Glutamatergic neuron (in vitro differentiated cells): Measurements from ENCODE around the gene GOLGA8R. TPM values are rescaled to one million over a fixed set of nuclear protein-coding genes. Genes with fewer than 3 reads are reported as not detected.
"Not testable (repeated sequence)": the region's sequence is repeated elsewhere in the genome, so short reads cannot be mapped to it uniquely, and the experiment has no call there.

Experiments
- DNase-seq: peaks from one replicate; pipeline ENCODE4 v3.0.0; 2022
- H3K27ac Mint-ChIP-seq: one replicate; pipeline ENCODE4 v1.8.0; 2020; ENCODE audit warnings: mild to moderate bottlenecking, mixed read lengths, inconsistent platforms; ENCODE audit not compliant: unreplicated experiment
- H3K27me3 Mint-ChIP-seq: one replicate; pipeline ENCODE4 v1.8.0; 2020; ENCODE audit warnings: mild to moderate bottlenecking, moderate library complexity, mixed read lengths, inconsistent platforms; ENCODE audit not compliant: unreplicated experiment
- H3K36me3 Mint-ChIP-seq: one replicate; pipeline ENCODE4 v1.8.0; 2020; ENCODE audit warnings: mild to moderate bottlenecking, mixed read lengths, inconsistent platforms; ENCODE audit not compliant: unreplicated experiment
- H3K4me1 Mint-ChIP-seq: one replicate; pipeline ENCODE4 v1.8.0; 2020; ENCODE audit warnings: mild to moderate bottlenecking, low read depth, mixed read lengths, inconsistent platforms; ENCODE audit not compliant: unreplicated experiment
- H3K4me3 Mint-ChIP-seq: one replicate; pipeline ENCODE4 v1.8.0; 2020; ENCODE audit warnings: mild to moderate bottlenecking, mixed read lengths, inconsistent platforms; ENCODE audit not compliant: unreplicated experiment
- H3K9me3 Mint-ChIP-seq: one replicate; pipeline ENCODE4 v1.8.0; 2020; ENCODE audit warnings: mild to moderate bottlenecking, moderate library complexity, mixed read lengths, inconsistent platforms; ENCODE audit not compliant: unreplicated experiment
- long read RNA-seq: library from polyadenylated mRNA; unstranded; transcript quantifications from one replicate; pipeline ENCODE4 v2.0.0, GENCODE V29; 2020; ENCODE audit not compliant: unreplicated experiment
- total RNA-seq: library from RNA; stranded (reverse); fragmentation: NEBNext Ultra II Directional; extraction: Animal tissue kit (Norgen Biotek cat#: 25700); gene quantifications from one replicate; pipeline ENCODE4 v1.2.1, GENCODE V29; 2021; ENCODE audit not compliant: unreplicated experiment

The GOLGA8R gene
- not detected for total RNA-seq
- long read RNA-seq, result 0 reads

DNA sequence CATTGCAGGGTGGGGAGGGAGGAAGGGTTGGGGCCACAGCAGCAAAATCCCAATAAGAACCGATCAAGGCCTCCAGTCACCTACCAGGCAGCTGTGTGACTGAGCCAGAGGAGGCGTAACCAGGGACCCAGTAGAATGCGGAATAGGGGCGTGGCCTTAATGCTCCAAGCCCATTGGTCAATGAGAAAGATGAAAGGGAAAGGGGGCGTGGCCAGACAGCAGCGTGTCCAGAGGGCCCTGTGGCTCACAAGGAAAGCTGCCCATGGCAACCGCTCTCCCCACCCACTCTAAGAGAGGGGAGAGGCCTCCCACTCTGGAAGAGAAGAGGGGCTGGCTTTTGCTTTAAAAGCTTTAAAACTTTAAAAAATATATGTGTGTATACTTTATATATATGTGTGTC is at the start of gene GOLGA8R:
Gene GOLGA8R, minus strand, starts transcription at position 101 of the 400 bp plus-strand sequence. Its CDS starts 98 bp downstream, at position 3.
- not testable (repeated sequence) for DNase-seq, H3K27me3 Mint-ChIP-seq, H3K4me3 Mint-ChIP-seq, H3K27ac Mint-ChIP-seq, H3K36me3 Mint-ChIP-seq, H3K9me3 Mint-ChIP-seq, H3K4me1 Mint-ChIP-seq

DNA sequence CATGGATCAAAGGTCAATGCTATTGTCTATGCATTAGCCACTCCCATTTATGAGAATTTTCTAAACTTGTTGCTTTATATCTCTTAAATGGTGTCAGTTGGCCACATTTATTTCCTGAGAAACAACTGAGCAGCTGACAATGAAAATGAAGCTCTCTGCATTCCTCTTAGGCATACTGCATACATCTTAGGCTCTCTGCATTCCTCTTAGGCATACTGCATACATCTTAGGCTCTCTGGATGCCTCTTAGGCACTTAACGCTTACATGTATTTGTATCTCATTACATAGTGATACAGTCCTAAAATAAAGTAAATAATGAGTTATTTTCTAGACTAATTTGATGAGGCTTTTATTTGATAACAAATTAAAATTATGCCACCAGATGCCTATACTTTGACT is 49.8 kb upstream of the GOLGA8R start:
- DNase-seq, H3K36me3 Mint-ChIP-seq, H3K4me1 Mint-ChIP-seq, H3K27ac Mint-ChIP-seq, H3K27me3 Mint-ChIP-seq, H3K4me3 Mint-ChIP-seq, H3K9me3 Mint-ChIP-seq: not testable (repeated sequence)

- not testable (repeated sequence) for H3K27ac Mint-ChIP-seq, H3K4me1 Mint-ChIP-seq
Observed at GRCh38 chr15:30462176-30462575, 48.1 kb upstream of the GOLGA8R start.

GRCh38 chr15:30452702-30453101 is 38.6 kb upstream of the GOLGA8R start:
- not testable (repeated sequence) for H3K36me3 Mint-ChIP-seq, DNase-seq, H3K27ac Mint-ChIP-seq, H3K9me3 Mint-ChIP-seq, H3K27me3 Mint-ChIP-seq, H3K4me3 Mint-ChIP-seq, H3K4me1 Mint-ChIP-seq

More at GRCh38 chr15:30462176-30462575, 48.1 kb upstream of the GOLGA8R start:
- H3K27me3 Mint-ChIP-seq, H3K36me3 Mint-ChIP-seq, DNase-seq, H3K4me3 Mint-ChIP-seq, H3K9me3 Mint-ChIP-seq: not testable (repeated sequence)

DNA sequence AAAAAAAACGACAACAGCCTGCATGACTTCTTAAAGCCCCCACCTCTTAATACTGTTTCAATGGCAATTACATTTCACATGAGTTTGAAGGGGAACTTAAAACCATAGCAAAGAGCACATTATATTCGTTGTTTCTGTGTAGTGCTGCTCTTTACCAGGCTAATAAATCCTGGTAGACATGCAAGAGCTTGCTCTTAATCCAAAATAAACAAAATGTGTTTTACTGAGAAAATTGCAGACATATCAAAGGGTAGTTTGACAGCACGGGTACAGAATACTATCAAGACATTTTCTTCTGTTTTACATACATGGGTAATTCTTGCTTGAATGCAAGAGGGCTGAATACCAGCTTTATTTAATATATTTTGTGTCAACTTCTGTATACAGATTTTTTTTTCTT is 24.3 kb upstream of the GOLGA8R start:
- not testable (repeated sequence) for H3K27ac Mint-ChIP-seq, H3K36me3 Mint-ChIP-seq, DNase-seq, H3K4me1 Mint-ChIP-seq, H3K9me3 Mint-ChIP-seq, H3K4me3 Mint-ChIP-seq, H3K27me3 Mint-ChIP-seq

DNA sequence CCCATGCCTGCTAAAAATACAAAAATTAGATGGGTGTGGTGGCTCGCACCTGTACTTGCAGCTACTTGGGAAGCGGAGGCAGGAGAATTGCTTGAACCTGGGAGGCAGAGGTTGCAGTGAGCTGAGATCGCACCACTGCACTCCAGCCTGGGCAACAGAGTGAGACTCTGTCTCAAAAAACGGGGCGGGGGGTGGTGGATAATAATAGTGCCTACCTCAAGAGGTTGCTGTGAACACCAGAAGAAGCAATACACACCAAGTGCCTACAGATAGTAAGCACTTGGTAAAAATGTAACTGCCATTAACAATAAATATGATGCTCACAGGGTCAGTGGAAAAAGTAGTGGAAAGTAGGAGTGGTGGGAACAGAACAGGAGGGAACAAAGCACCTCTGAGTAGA is 21.8 kb upstream of the GOLGA8R start:
- DNase-seq, H3K4me1 Mint-ChIP-seq, H3K27ac Mint-ChIP-seq, H3K4me3 Mint-ChIP-seq, H3K36me3 Mint-ChIP-seq, H3K9me3 Mint-ChIP-seq, H3K27me3 Mint-ChIP-seq: not testable (repeated sequence)

DNA sequence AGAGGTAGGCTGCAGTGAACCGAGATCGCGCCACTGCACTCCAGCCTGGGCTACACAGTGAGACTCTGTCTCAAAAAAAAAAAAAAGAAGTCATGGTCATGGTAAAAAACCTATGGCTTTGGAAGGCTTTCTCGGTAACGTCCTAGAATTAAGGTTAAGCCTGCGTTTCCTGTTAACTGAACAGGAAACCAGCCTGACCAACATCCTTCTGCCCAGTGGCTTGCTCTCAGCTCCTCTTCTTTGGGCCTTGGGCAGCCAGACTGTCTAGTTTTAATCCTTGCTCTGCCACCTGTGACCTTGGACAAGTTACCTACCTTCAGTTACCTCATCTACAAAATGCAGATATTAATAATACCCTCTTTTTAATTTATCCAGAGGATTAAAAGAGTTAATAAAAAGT is 6.7 kb upstream of the GOLGA8R start:
- not testable (repeated sequence) for H3K9me3 Mint-ChIP-seq, DNase-seq, H3K4me3 Mint-ChIP-seq, H3K27me3 Mint-ChIP-seq, H3K36me3 Mint-ChIP-seq, H3K4me1 Mint-ChIP-seq, H3K27ac Mint-ChIP-seq

DNA sequence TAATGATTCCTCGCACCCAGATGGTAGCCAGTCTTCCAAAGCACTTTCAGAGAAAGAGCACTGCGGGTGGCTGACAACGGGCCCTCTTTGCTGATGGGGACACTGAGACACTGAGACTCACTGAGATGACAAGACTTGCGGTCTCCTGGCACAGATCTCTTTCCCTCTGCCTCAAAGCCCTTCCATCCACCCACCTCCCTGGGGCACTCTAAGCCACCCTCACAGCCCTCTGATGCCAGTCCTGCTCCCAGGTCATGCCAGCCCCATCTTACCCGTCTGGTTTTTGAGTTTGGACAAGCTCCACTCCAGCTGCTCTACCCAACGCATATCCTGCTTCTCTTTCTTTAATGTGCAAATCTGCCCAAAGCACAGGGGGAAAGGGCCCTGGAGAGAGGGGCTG is 6.4 kb downstream of the GOLGA8R start:
- not testable (repeated sequence) for H3K4me3 Mint-ChIP-seq, H3K27me3 Mint-ChIP-seq, H3K36me3 Mint-ChIP-seq, H3K9me3 Mint-ChIP-seq, DNase-seq, H3K4me1 Mint-ChIP-seq, H3K27ac Mint-ChIP-seq

- not testable (repeated sequence) for H3K4me1 Mint-ChIP-seq, H3K4me3 Mint-ChIP-seq, H3K27ac Mint-ChIP-seq, H3K36me3 Mint-ChIP-seq, H3K9me3 Mint-ChIP-seq, H3K27me3 Mint-ChIP-seq
- peak; percentile 78 for DNase-seq
Observed at GRCh38 chr15:30398988-30399387, 15.1 kb downstream of the GOLGA8R start.

DNA sequence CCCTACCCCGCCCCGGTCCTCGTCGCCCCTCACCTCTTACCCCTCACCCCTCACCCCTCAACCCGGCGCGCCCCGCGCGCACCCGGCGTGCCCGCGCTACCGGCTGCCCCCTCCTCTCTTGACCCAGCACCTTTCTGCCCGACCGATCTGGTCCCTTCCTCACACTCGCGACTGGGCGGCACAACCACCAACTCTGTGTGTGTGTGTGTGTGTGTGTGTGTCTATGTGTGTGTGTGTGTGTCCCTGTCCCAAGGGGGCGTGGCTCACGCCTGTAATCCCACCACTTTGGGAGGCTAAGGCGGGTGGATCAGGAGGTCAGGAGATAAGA is 20.4 kb downstream of the GOLGA8R start:
- not testable (repeated sequence) for H3K9me3 Mint-ChIP-seq, DNase-seq, H3K4me1 Mint-ChIP-seq, H3K4me3 Mint-ChIP-seq, H3K36me3 Mint-ChIP-seq, H3K27ac Mint-ChIP-seq, H3K27me3 Mint-ChIP-seq

DNA sequence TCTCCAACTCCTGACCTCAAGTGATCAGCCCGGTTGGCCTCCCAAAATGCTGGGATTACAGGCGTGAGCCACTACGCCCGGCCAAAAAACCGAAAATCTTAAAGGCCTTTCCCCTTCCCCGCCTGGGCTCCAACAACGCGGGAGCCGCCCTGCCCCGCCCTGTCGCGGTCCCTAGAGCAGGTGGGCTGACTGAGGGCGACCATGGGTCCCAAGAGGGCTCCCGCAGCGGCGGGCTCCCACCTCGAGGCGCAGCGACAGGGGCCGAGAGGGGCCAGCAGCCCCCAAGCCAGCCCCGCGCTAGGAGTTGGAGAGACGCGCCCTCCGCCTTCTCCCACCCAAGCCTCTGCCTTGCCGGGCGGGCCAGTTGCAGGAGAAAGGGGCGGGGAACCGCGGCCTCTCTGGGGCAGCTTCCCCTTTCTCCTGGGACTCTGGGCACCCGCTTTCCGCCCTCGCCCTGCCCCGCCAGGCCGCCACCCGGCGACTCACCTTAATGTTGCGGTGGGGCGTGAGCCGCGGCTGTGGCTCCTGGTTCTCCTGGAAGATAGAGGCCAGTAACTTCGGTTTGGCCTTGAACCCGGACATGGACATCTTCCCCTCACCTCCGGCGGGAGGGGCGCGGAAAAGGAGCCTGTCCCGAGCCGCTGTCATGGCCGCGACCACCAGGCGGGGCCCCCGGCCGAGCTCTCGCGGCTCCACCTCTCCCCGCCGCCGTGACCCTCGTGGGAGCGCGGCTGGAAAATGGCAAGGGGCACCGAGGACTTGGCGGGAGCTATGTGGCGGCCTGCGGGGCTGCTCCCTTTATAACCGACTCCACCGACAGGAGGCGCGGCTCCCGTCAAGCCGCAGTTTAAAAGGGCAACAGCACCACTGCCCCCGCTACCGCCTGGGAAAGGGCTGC is 21.0 kb downstream of the GOLGA8R start, which contains the start of gene CHRFAM7A:
Gene CHRFAM7A, minus strand, starts transcription at position 775 of the 898 bp plus-strand sequence. CDS start 10,189 bp downstream, outside the sequence.
- not testable (repeated sequence) for H3K27ac Mint-ChIP-seq, H3K9me3 Mint-ChIP-seq, H3K36me3 Mint-ChIP-seq, H3K4me3 Mint-ChIP-seq, H3K27me3 Mint-ChIP-seq, DNase-seq, H3K4me1 Mint-ChIP-seq

GRCh38 chr15:30386318-30386887 is 27.7 kb downstream of the GOLGA8R start:
- H3K27me3 Mint-ChIP-seq, H3K27ac Mint-ChIP-seq, H3K36me3 Mint-ChIP-seq, H3K9me3 Mint-ChIP-seq, H3K4me1 Mint-ChIP-seq, DNase-seq, H3K4me3 Mint-ChIP-seq: not testable (repeated sequence)
